Neural progenitor cell (in vitro differentiated cells): ENCODE measurements around the gene PHKG2.

Experiments
- EZH2 ChIP-seq: fragments of 200-600 bp; sonication (generic); IDR thresholded peaks from 2 replicates; pipeline ENCODE4 v1.6.1; 2017; ENCODE audit warnings: antibody characterized with exemption, mild to moderate bottlenecking, moderate library complexity
- EZH2phosphoT487 ChIP-seq: fragments of 200-600 bp; sonication (generic); IDR thresholded peaks from 2 replicates; pipeline ENCODE4 v1.6.1; 2017; ENCODE audit warnings: antibody characterized with exemption
- TF ChIP-seq, protein P1 (sequence below): fragments of 200-600 bp; sonication (generic); IDR thresholded peaks from 2 replicates; pipeline ENCODE4 v1.5.1; 2017; ENCODE audit warnings: antibody characterized with exemption, mild to moderate bottlenecking

DNA sequence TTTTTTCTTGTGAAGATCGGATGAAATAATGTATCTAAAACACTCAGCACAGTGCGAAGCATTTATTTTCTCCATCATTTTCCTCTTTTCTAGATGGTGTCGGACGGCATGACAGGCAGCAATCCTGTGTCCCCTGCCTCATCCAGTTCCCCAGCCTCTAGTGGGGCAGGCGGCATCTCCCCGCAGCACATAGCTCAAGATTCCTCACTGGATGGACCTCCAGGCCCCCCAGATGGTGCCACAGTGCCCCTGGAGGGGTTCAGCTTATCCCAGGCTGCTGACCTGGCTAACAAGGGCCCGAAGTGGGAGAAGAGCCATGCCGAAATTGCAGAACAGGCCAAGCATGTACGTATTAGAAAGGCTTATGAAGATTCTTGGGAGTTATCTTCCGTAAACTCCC lies 44.3 kb upstream of the PHKG2 start:
- TF ChIP-seq EZH2phosphoT487 (no peak), EZH2 (no peak)
- TF ChIP-seq, protein P1, sequence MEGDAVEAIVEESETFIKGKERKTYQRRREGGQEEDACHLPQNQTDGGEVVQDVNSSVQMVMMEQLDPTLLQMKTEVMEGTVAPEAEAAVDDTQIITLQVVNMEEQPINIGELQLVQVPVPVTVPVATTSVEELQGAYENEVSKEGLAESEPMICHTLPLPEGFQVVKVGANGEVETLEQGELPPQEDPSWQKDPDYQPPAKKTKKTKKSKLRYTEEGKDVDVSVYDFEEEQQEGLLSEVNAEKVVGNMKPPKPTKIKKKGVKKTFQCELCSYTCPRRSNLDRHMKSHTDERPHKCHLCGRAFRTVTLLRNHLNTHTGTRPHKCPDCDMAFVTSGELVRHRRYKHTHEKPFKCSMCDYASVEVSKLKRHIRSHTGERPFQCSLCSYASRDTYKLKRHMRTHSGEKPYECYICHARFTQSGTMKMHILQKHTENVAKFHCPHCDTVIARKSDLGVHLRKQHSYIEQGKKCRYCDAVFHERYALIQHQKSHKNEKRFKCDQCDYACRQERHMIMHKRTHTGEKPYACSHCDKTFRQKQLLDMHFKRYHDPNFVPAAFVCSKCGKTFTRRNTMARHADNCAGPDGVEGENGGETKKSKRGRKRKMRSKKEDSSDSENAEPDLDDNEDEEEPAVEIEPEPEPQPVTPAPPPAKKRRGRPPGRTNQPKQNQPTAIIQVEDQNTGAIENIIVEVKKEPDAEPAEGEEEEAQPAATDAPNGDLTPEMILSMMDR: no peak
